HG03460 (cell line): ENCODE results near the gene AKR1D1.

Experiments used
- ATAC-seq: cut with Tn5 transposase; IDR thresholded peaks from one replicate; pipeline ENCODE4 v1.9.1; 2021; ENCODE audit not compliant: unreplicated experiment

The AKR1D1 gene

GRCh38 chr7:138162236-138162635, 86.0 kb downstream of the AKR1D1 start:
- no peak for ATAC-seq

- no peak for ATAC-seq
Observed at GRCh38 chr7:138163800-138164199, 87.5 kb downstream of the AKR1D1 start.

- ATAC-seq: no peak
Observed at GRCh38 chr7:138164804-138165203, 88.5 kb downstream of the AKR1D1 start.

GRCh38 chr7:138166681-138167080, 90.4 kb downstream of the AKR1D1 start:
- no peak for ATAC-seq

GRCh38 chr7:138167222-138167621, 91.0 kb downstream of the AKR1D1 start:
- no peak for ATAC-seq

- no peak for ATAC-seq
Observed at GRCh38 chr7:138167869-138168296, 91.6 kb downstream of the AKR1D1 start.
